ENCODE data around the gene TECTA.

Gene TECTA

DNA sequence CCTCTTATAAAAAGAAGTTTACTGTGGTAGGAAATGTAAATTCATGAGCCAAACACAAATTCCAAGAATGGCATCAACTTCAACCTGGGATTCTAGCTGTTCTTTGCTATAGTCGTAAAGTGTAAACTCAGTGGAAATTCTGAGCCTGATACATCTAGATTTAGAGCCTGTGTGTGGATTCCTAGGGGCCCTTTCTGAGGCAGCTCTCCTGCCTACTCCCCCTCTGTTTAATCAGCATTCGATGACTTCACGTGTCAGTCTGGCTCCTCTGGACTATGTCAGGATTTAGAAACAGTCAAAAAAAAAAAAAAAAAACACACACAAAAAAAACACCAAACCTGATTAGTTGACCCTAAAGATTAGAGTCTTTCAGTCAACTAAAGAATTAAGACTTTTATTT lies 98.5 kb downstream of the TECTA start:
- no peaks in the 10 kb centered on the region for H3K4me1 ChIP-seq (ENCODE audit: control insufficient read depth, insufficient read depth, low read length, poor library complexity, severe bottlenecking)
- peaks cover 8% of the 10 kb centered on the region for H3K27me3 ChIP-seq (replicated peaks; ENCODE audit: control insufficient read depth, insufficient read depth, low read length, poor library complexity, severe bottlenecking)
- H3K36me3 ChIP-seq (ENCODE audit: control insufficient read depth, insufficient read depth, low read length): no peaks in the 10 kb centered on the region

DNA sequence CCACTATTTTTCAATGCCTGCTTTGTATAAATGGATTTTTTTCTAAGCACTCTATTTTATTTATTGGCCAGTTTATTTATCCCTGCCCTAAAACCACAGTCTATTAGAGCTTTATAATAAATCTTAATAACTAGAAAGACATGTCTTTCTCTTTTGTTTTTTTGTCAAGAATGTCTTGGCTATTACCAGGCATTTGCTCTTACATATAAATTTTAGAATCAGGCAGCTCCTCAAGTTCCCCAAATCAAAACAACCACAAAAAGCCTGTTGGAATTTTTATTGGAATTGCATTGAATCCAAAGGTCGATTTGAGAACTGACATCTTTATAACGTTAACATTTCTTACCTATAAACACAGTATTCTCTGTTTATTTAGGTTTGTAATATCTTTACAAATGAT lies 105.8 kb downstream of the TECTA start:
- DNase-seq: no peak
- H3K4me1 ChIP-seq (ENCODE audit: control insufficient read depth, insufficient read depth, low read length, poor library complexity, severe bottlenecking): no peaks in the 10 kb centered on the region
- no peaks in the 10 kb centered on the region for H3K27me3 ChIP-seq (replicated peaks; ENCODE audit: control insufficient read depth, insufficient read depth, low read length, poor library complexity, severe bottlenecking)
- no peaks in the 10 kb centered on the region for H3K9me3 ChIP-seq (ENCODE audit: control insufficient read depth, low read length)
- H3K36me3 ChIP-seq (ENCODE audit: control insufficient read depth, insufficient read depth, low read length): no peaks in the 10 kb centered on the region
- H3K4me3 ChIP-seq (ENCODE audit: insufficient read depth, low read depth, low read length, poor library complexity, severe bottlenecking): no peak overlapping the region
- H3K27ac ChIP-seq (ENCODE audit: insufficient read depth, low read length, poor library complexity, severe bottlenecking): no peak overlapping the region

More for the DNA sequence above, 98.5 kb downstream of the TECTA start:
- H3K4me3 ChIP-seq (ENCODE audit: insufficient read depth, low read depth, low read length, poor library complexity, severe bottlenecking): no peak overlapping the region
- no peaks in the 10 kb centered on the region for H3K9me3 ChIP-seq (ENCODE audit: control insufficient read depth, low read length)
- H3K27ac ChIP-seq (ENCODE audit: insufficient read depth, low read length, poor library complexity, severe bottlenecking): no peak overlapping the region
- DNase-seq: no peak

DNA sequence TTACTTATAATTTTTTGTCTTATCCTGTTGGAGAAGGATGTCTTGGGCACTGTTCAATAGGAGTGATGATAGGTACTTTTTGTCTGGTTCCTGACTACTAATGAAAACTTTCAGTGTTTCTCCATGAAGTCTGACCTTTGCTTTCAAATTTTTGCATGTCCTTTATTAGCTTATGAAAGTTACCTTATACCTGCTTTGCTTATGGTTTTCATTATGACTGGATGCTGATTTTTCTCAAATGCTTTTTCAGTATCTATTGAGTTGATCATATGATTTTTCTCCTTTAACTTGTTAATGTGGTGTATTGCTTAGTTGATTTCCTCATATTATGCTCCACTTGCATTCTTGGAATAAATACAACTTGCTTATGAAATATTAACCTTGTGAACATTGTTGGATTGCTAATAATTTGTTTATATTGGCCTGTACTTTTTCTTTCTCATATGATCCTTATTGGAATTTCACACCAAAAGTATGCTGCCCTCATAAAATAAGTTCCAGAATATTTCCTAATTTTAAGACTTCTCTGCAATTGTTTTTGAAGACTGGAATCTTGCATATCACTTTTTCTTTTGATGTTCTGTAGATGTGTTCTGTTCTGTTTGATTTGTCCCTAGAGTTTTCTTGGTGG lies 106.6 kb downstream of the TECTA start:
- H3K9me3 ChIP-seq (ENCODE audit: control insufficient read depth, low read length): no peaks in the 10 kb centered on the region
- no peaks in the 10 kb centered on the region for H3K36me3 ChIP-seq (ENCODE audit: control insufficient read depth, insufficient read depth, low read length)
- DNase-seq: no peak
- no peaks in the 10 kb centered on the region for H3K4me1 ChIP-seq (ENCODE audit: control insufficient read depth, insufficient read depth, low read length, poor library complexity, severe bottlenecking)
- no peaks in the 10 kb centered on the region for H3K27me3 ChIP-seq (replicated peaks; ENCODE audit: control insufficient read depth, insufficient read depth, low read length, poor library complexity, severe bottlenecking)
- no peak overlapping the region for H3K27ac ChIP-seq (ENCODE audit: insufficient read depth, low read length, poor library complexity, severe bottlenecking)
- H3K4me3 ChIP-seq (ENCODE audit: insufficient read depth, low read depth, low read length, poor library complexity, severe bottlenecking): no peak overlapping the region

DNA sequence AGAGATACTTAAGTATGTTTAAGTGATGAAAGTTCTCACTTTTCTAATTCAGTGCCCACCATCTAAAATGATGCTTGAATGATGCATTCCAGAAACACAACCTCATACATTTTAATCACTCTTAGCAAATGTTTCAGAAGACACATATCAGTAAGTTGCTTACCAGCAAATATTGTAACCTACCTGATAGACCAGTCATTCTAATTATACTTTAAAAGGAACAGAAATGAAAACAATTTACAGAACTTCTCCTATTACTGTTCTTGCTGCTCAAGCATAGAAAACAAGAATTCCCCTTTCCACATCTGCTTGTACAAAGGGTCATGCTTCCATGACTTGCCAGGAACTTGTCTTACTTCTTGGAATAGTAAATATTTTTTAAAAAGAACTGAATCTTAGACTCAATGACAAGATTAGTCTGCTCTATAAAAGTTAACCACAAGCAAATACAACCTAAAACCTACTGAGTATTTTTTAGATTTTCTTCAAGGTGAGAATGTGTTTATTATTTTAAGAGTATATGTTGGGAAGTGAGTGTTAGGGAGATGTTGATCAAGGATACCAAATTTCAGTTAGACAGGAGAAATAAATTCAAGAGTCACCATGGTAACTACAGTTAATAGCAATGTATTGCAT lies 109.5 kb downstream of the TECTA start:
- Histone ChIP-seq H3K4me1 (ENCODE audit: control insufficient read depth, insufficient read depth, low read length, poor library complexity, severe bottlenecking) (no peaks in the 10 kb centered on the region), H3K27me3 (replicated peaks; ENCODE audit: control insufficient read depth, insufficient read depth, low read length, poor library complexity, severe bottlenecking) (no peaks in the 10 kb centered on the region), H3K27ac (ENCODE audit: insufficient read depth, low read length, poor library complexity, severe bottlenecking) (no peak overlapping the region)

DNA sequence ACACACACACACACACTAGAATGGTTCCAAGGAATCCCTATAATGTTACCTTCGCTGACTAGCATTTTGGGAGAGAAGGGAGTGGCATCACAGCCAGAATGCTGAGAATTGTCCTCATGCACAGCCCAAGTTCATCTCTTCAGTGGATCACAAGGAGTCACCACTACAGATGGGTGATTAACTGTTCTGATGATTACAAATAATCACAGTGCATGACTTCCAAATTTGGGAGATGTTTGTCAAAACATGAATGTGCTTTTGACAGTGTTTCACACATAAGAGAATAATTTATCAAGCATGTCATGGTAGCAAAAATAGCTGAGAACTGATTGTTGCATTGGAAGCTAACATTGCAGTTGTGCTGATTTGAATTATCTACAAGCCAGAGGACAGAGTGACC lies 110.6 kb downstream of the TECTA start:
- no peaks in the 10 kb centered on the region for H3K4me1 ChIP-seq (ENCODE audit: control insufficient read depth, insufficient read depth, low read length, poor library complexity, severe bottlenecking)
- DNase-seq: no peak
- H3K27ac ChIP-seq (ENCODE audit: insufficient read depth, low read length, poor library complexity, severe bottlenecking): no peak overlapping the region
- H3K36me3 ChIP-seq (ENCODE audit: control insufficient read depth, insufficient read depth, low read length): no peaks in the 10 kb centered on the region
- no peaks in the 10 kb centered on the region for H3K27me3 ChIP-seq (replicated peaks; ENCODE audit: control insufficient read depth, insufficient read depth, low read length, poor library complexity, severe bottlenecking)
- no peaks in the 10 kb centered on the region for H3K9me3 ChIP-seq (ENCODE audit: control insufficient read depth, low read length)
- no peak overlapping the region for H3K4me3 ChIP-seq (ENCODE audit: insufficient read depth, low read depth, low read length, poor library complexity, severe bottlenecking)

More for the DNA sequence above, 109.5 kb downstream of the TECTA start:
- no peak for DNase-seq
- H3K4me3 ChIP-seq (ENCODE audit: insufficient read depth, low read depth, low read length, poor library complexity, severe bottlenecking): no peak overlapping the region
- H3K9me3 ChIP-seq (ENCODE audit: control insufficient read depth, low read length): no peaks in the 10 kb centered on the region
- H3K36me3 ChIP-seq (ENCODE audit: control insufficient read depth, insufficient read depth, low read length): no peaks in the 10 kb centered on the region

DNA sequence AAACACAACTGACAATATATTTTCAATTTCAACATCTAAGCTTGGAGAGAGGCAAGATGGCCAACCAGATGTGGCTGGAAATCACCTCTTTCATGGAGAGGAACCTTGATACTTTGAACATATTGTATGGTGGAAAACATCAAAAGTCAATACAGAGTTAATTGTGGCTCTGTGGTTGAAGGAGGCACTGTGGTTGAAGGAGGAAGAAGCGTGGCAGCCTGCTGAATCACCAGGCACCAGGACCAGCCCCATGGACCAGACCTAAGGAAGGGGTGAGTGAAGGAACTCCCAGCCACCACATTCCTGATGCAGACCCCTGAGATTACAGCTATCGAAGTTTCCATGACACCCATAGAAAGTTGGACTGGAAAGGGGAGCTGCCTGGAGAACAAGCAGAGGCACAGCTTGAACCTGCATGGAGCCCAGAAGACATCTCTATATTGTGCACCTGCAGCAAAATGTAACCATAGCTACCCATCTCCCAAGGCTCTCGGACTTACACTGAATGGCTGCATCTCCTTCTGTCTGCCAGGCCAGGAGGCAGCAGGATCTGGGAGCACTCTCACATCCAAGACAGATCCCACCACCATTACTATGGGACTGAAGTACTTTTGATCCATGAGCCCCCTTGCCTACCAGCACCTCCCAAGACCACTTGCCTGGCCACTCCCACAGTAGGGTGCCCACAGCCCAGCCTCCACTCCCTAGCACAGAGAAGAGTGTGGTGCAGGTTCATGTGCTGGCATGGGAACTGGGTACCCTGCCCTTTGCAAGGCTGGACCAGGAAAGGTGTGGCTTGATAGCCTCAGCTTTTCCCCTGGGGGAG lies 111.7 kb downstream of the TECTA start:
- no peaks in the 10 kb centered on the region for H3K9me3 ChIP-seq (ENCODE audit: control insufficient read depth, low read length)
- no peaks in the 10 kb centered on the region for H3K27me3 ChIP-seq (replicated peaks; ENCODE audit: control insufficient read depth, insufficient read depth, low read length, poor library complexity, severe bottlenecking)
- H3K27ac ChIP-seq (ENCODE audit: insufficient read depth, low read length, poor library complexity, severe bottlenecking): no peak overlapping the region
- no peaks in the 10 kb centered on the region for H3K4me1 ChIP-seq (ENCODE audit: control insufficient read depth, insufficient read depth, low read length, poor library complexity, severe bottlenecking)
- no peaks in the 10 kb centered on the region for H3K36me3 ChIP-seq (ENCODE audit: control insufficient read depth, insufficient read depth, low read length)
- no peak overlapping the region for H3K4me3 ChIP-seq (ENCODE audit: insufficient read depth, low read depth, low read length, poor library complexity, severe bottlenecking)
- DNase-seq: no peak

DNA sequence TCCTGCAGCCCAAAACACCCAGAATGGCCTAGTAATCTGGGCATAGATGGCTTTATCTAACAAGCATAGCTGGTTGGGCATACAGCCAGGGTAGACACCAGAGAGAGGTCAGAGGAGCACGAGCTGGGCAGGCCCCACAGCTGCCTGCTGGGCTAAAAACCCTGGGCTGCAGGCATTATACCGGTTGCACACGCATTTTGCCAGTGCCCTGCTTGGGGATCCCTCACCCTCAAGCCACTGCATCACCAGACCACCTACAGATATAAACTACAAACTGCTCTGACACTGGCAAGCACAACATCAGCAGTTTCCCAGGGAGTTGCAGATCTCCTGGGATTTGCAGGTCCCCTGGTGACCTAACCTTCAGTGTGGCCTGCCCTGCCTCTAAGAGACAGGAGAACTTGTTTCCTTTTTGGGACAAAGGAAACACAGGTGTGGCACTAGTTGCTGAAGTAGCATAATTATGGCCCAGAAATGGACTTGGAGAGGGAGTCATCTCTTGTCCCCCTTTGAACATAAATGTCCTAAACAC lies 112.4 kb downstream of the TECTA start:
- no peak overlapping the region for H3K4me3 ChIP-seq (ENCODE audit: insufficient read depth, low read depth, low read length, poor library complexity, severe bottlenecking)
- no peaks in the 10 kb centered on the region for H3K9me3 ChIP-seq (ENCODE audit: control insufficient read depth, low read length)
- H3K4me1 ChIP-seq (ENCODE audit: control insufficient read depth, insufficient read depth, low read length, poor library complexity, severe bottlenecking): no peaks in the 10 kb centered on the region
- H3K36me3 ChIP-seq (ENCODE audit: control insufficient read depth, insufficient read depth, low read length): no peaks in the 10 kb centered on the region
- H3K27me3 ChIP-seq (replicated peaks; ENCODE audit: control insufficient read depth, insufficient read depth, low read length, poor library complexity, severe bottlenecking): no peaks in the 10 kb centered on the region
- no peak overlapping the region for H3K27ac ChIP-seq (ENCODE audit: insufficient read depth, low read length, poor library complexity, severe bottlenecking)
- no peak for DNase-seq

DNA sequence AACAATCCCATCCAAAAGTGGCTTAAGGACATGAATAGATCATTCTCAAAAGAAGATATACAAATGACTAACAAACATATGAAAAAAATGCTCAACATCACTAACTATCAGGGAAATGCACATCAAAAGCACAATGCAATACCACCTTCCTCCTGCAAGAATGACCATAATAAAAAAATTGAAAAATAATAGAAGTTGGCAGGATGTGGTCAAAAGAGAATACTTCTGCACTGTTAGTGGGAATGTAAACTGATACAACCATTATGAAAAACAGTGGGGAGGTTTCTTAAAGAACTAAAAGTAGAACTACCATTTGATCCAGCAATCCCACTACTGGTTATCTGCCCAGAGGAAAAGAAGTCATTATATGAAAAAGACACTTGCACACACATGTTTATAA lies 113.8 kb downstream of the TECTA start:
- DNase-seq: no peak
- Histone ChIP-seq H3K27me3 (replicated peaks; ENCODE audit: control insufficient read depth, insufficient read depth, low read length, poor library complexity, severe bottlenecking) (no peaks in the 10 kb centered on the region), H3K36me3 (ENCODE audit: control insufficient read depth, insufficient read depth, low read length) (no peaks in the 10 kb centered on the region), H3K4me3 (ENCODE audit: insufficient read depth, low read depth, low read length, poor library complexity, severe bottlenecking) (no peak overlapping the region), H3K27ac (ENCODE audit: insufficient read depth, low read length, poor library complexity, severe bottlenecking) (no peak overlapping the region), H3K4me1 (ENCODE audit: control insufficient read depth, insufficient read depth, low read length, poor library complexity, severe bottlenecking) (no peaks in the 10 kb centered on the region), H3K9me3 (ENCODE audit: control insufficient read depth, low read length) (no peaks in the 10 kb centered on the region)

DNA sequence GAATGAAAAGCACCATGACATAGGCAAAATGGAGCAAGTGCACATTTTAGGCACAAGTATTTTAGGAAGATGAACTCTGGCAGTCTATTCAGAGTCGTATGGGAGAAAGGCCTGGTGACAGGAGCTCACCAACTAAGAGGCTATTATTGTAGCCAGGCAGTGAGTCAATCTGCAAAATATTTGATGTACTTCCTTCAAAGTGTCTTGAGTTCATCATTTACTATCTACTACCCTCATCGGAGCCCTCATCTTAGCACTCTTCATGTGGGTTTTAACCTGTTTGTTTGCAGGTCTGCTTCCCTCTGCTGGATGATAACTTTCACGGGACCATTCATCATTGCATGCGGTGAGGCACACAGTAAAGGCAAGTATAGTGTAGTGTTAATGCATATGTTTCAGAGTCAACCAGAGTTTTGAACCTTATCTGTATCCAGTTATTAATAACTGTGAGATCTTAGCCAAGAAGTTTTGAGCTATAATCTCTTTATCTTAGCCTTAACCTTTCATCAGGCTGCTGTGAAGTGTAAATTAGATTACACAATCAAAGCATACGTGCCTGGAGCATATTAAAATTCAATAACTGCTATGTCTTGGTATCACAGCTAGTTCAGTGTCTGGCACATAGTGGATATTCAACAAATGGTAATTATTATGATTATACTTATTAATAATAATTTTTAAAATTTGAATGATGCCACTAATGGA lies 120.6 kb downstream of the TECTA start:
- Histone ChIP-seq H3K4me1 (ENCODE audit: control insufficient read depth, insufficient read depth, low read length, poor library complexity, severe bottlenecking) (no peaks in the 10 kb centered on the region), H3K9me3 (ENCODE audit: control insufficient read depth, low read length) (no peaks in the 10 kb centered on the region), H3K27ac (ENCODE audit: insufficient read depth, low read length, poor library complexity, severe bottlenecking) (no peak overlapping the region), H3K36me3 (ENCODE audit: control insufficient read depth, insufficient read depth, low read length) (no peaks in the 10 kb centered on the region), H3K4me3 (ENCODE audit: insufficient read depth, low read depth, low read length, poor library complexity, severe bottlenecking) (no peak overlapping the region), H3K27me3 (replicated peaks; ENCODE audit: control insufficient read depth, insufficient read depth, low read length, poor library complexity, severe bottlenecking) (no peaks in the 10 kb centered on the region)
- DNase-seq: no peak

Data from effector memory CD4-positive, alpha-beta T cell (primary cell).